Activated CD8-positive, alpha-beta memory T cell treated with anti-CD3 and anti-CD28 coated beads, Interleukin-2, amount 50 U/mL, for 48 hours (primary cell): ENCODE measurements around the gene GGT6.

Experiments used
- DNase-seq: peaks from one replicate; pipeline ENCODE4 v3.0.0-alpha.2; 2020

Gene GGT6

DNA sequence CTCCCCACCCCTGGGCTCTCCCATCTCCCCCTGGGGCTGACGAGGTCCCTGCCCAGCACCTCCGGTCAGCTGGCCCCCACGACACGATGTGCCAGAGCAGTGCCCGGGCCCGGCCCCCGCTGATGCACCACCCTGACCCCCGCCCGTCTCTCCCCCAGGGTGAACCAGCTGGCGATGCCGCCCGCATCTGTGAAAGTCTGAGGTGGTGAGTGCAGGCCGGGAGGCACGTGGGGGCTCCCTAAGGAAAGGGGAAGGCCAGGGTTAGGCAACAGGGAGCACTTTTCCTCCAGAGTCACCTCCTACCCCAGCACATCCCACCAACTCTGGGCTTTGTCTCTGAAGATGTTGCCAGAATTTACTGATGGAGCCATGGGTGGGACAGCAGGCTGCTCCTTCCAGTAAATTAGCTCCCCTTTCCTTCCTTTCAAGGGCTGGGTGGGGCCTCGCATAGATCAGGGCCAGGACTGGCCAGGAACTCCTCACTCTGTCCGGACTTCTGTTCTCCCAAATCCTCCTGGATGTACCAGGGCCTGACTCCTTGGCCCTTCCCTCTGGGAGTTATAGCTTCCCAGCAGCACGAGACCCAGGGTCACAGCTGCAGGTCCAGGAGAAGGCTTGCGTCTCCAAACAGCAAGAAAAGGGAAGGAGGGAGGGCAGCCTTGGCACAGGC is 23.5 kb downstream of the GGT6 start:
- DNase-seq, result no peak

DNA sequence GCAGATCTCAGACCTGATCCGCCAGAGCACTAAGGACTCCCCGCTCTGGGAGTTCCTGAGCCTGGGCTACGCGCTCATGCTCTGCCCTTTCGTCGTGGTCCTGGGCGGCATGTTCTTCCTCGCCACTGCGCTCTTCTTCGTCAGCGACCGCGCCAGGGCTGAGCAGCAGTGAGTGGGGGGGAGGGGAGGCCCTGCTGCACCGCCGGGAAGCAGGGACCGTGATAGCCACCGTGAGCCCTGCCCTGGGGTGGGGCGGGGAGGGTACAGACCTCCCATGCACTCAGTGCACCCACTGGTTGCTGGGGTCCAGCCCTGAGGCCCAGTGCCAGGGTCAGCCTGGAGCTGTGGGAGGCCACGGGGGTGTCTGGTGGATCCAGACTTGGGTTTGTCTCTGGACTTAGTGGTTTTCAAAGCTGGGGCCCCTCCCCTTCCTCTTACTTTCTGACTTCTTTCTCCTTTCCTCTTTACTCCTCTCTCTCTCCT is 24.1 kb downstream of the GGT6 start:
- no peak for DNase-seq

DNA sequence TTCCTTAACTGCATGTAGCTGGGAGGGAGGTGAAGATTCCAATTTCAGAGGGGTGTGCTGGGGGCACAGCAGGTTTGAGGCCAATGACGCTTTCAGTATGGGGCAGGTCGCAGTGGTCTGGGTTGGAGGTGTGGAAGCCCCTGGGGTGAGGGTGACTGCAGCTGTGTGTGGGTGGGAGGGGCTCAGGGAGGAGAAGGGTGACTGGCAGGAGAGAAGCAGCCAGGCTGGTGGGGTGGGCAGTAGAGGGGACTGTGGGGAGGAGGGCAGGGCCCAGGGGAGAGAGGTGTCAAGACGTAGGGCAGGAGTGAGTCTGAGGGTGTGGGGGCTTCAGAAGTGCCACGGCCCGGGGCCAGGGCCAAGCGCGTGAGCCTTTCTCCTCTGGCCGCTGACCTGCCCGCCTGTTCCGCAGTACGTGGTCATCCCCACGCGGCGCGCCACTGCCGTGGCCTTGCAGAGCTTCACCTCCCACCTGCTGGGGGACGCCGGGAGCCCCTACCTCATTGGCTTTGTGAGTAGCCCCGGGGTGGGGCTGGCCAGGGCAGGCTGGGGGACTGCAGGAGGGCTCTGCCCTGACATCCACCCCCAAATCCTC is 24.6 kb downstream of the GGT6 start:
- no peak for DNase-seq

DNA sequence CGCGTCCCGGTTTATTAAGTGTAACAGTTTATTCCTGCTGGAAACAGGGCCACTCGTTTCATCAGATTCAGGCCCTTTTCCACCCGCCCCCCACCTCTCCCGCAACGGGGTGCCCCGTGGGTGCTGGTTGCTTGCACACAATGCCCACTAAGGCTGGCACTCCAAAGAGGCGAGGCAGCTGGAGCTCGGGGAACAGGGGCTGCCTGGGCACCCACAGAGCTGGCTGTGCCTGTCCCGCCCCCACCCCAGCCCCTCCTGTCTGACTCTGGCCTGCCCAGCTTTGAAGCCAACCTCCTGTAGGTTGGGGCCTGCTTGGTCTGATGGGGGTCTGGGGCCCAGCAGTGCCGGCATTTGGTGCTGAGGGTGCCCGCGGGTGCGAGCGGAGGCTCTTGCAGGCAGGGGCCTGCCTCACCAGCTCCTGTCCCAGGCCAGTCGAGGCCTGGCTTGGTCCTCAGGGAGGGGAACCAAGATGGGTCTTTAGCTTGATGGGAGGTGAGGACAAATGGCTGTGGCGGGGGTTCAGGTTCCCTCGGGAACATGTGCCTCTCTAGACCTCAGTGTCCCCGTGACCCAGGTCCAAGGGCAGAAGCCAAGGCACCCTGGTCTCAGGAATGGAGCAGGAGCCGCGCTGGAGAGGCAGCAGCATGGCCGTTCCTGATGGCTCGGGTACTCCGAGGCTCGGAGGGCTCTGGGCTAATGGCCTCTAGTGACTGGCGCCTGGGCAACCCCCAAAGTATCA is 25.3 kb downstream of the GGT6 start:
- DNase-seq, result no peak

DNA sequence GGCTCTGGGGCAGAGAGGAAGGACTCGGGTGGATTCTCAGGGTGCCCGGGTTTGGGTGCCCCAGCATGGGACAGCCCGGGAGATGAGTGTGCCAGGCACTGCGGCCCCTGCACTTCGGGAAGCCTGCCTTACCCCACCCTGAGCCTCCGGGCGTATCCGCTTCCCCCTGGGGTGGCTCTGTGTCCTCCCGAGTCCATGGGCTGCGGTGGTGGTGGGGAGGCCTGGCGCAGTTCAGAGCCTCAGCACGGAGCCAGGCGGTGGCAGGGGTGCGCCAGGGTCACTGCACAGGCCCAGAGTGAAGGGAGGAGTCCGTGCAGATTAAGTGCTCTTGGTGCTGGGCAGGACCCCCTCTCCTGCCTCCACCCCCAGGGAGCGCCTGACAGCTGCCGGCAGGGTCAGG is 25.9 kb downstream of the GGT6 start:
- DNase-seq, result no peak

DNA sequence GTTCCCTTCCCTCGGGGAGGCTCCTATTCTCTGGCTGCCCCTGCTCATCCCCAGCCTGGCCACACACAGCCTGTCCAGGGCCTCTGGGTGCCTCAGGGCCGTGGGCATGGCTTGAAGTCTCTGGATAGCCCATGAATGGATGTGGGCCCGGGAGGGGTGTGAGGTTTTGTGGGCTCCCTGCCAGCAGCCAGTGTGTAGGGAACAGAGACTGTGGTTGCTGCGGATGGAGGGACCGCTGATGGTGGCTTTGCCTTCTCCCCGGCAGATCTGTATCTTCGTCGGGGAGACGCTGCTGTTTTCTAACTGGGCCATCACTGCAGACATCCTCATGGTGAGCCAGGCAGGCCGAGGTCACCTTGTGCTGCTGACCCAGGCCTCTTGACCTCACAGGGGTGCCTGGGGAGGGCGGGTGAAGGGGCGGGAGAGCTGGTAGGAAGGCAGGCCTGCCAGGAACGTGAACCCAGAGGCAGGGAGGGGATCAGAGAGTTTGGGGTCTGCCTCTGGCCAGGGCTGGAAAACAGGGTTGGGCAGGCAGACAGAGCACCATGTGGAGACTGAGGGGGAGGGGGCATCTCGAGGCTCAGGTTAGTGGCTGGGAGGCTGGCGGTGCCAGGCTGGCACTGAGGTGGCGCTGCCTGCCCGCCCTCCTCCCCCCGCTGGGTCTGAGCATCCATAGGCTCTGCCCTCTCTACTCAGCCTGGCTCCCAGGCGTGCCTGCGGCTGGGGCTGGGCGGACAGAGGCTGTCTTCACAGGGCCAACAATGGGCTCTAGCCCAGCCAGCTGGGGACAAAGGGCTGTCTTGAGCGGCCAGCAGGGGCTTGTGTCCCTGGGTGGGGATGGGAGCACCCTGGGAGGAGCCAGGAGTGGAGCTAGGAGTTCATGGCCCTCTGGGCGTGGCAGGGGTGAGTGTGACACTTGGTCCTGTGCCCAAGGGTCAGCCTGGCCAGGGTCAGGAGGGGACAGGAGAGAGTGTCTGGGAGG is 26.6 kb downstream of the GGT6 start:
- no peak for DNase-seq

DNA sequence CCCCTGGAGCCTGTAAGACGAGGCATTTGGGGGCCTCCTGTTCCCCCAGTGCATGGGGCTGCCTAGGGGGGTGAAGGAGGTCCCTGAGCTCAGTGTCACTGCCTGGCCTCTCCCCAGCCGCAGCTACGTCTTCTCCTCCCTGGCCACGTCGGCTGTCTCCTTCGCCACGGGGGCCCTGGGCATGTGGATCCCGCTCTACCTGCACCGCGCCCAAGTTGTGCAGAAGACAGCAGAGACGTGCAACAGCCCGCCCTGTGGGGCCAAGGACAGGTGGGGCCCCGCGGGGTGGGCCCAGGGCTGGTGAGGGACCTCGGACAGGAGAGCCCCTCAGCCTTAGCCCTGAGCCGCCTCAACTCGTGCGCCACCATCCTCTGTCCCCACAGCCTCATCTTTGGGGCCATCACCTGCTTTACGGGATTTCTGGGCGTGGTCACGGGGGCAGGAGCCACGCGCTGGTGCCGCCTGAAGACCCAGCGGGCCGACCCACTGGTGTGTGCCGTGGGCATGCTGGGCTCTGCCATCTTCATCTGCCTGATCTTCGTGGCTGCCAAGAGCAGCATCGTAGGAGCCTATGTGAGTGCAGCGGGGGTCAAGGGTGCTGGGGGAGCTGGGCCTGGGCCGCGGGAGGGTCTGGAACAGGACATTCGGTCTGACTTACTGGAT is 27.4 kb downstream of the GGT6 start:
- no peak for DNase-seq

DNA sequence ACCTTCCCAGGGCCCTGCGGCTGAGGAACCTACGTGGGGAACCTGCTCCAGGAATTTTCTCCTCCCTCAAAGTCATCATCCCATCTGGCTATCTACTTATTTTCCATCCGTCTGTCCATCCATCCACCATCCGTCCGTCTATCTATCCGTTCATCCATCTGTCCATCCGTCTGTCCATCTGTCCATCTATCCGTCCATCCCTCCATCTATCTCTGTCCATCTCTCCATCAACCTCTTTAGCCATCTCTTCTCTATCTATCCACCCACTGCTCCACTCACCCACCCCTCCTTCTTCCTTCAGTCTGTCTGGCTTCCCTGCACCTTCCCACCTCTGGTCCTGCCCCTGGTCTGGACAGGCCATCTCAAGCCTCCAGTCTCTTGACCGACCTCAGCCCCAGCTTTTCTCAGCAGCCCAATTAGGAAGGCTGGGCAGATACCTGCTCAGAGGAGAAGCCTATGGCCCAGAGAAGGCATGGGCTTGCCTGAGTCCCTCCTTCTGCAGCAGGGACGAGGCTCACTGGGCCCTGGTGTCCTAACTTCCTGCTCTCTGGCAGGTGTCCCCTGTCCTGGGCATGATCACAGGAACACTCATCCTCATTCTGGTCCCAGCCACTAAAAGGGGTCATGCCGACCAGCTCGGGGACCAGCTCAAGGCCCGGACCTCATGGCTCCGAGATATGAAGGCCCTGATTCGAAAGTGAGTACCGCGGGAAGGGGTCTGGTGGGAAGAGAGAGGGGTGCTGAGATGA is 28.2 kb downstream of the GGT6 start:
- DNase-seq, result no peak

DNA sequence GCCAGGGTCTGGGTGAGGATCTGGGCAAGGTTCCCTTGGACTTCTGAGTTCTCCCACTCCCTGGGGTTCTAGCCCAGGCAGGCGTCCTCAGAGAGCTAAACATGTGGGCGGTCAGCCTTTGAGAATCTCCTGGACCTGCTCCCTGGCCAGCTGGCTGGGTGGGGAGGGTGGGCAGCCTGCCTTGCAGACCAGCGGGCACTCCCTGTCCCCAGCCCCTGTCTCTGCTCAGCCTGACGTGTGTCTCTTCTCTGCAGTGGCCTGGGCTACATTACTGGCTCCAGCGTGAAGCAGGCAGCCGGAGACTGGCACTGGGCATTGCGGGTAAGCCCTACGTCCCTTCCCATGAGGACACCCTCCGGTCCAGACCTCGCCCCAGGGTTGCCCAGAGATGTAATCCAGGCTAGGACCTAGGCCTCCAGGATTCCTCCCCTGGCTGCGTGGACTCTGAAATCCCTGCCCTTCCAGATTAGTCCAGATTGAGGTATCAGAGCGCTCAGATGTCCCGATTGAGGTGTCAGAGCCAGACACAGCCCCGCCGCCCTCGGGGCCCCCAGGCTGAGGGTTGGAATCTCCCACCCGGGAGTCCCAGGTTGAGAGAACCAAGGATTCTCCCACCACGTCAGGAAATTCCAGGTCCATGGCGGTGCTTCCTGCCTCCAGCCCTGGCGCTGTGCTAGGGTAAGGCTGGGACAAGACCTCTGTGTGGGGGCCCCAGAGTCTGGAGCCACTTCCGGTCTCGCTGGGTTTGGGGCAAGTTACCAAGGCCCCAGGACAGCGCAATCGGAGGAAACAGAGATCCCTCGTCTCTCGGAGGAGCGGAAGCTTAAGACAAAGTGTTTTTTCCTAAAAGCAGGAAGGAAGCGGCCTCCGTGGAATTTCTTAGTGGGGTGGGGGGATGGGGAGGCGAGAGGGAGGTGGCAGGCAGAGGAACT is 29.3 kb downstream of the GGT6 start:
- no peak for DNase-seq

DNA sequence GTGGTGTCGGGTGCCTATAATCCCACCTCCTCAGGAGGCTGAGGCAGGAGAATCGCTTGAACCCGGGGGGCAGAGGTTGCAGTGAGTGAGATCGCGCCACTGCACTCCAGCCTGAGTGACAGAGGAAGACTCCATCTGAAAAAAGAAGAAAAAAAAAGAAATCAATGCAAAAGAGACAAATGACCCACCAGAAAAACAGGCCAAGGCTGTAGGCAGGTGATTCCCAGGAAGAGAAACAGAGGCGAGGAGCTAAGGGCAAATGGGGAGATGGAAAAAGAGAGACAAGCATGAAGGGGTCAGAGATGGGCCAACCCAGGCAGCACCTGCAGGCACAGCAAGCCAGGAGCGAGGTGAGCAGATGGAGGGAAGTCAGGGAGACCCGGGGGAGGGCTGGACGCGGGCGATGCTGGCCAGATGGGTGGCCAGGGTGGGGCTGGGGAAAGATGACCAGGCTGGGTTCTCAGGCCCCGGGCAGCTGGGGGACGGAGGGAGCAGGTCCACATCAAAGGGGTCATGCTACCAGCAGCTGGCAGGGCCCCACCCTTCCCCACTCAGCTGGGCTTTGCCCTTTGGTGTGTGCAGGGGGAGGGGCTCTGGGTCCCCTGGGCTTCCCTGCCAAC is 30.7 kb downstream of the GGT6 start:
- no peak for DNase-seq

DNA sequence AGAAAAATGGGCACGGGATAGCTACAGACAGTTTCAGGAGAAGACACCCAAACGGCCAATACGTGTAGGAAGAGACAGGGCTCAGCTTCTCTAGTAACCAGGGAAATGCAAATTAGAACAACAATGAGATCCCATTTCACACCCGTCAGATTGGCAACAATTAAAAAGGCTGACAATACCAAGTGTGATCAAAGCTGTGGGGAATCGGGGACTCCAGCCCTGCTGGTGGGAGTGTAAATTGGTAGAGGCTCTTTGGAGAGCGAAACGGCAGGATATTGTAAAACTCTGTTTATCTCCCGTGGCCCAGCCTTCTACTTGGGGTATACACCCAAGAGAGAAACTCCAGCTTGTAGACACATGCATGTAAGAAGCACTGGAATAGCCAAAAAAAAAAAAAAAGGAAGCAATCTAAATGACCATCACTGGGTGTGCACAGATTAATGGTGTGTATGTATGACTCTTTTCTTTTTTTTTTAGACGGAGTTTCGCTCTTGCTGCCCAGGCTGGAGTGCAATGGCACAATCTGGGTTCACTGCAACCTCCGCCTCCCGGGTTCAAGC is 32.7 kb downstream of the GGT6 start:
- no peak for DNase-seq

DNA sequence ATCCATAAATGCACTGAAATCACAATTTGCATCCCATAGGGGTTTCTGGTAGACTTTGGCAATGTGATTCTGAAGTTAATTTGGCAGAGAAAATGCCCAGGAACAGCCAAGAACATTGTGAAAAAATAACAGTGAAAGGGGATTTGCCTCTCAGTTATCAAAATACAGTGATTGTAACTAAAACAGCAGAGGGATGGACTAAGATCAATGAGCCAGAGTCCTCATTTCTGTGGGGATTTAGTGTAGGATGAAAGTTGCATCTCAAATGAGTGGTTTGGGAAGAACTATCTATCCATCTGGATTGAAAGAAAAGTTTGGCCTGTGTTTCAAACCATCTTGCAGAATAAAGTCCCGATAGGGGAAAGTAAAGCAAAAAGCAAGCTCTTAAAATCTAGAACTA is 33.2 kb downstream of the GGT6 start:
- no peak for DNase-seq

DNA sequence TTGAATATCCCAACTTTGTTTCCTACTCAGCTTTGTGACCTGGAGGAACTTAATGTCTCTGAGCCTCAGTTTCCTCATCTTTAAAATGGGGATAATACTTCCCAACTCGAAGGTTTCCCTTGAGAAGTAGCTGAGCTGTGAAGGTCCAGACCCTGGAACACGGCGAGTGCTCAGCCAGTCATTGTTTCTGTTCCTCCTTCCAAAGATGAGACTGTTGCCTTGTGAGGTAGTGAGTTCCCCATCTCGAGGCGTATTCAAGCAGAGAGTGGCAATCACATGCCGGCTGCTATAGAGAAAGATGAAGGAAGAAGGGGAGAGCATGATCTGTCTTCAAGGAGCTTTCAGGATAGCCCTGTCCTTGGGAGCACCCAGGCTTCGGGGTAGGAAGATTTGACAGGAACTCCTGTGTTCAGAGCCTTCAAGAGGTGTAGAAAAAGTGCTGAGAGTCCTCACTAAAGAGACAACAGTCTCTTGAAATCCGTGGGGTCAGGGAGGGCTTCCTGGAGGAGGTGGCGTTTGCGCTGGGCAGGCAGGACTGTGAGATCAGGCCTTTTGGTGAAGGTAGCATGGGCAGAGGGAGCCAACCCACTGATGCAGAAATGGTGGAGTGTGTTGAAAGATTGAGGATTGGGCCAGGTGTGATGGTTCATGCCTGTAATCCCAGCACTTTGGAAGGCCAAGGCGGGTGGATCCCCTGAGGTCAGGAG is 34.5 kb downstream of the GGT6 start:
- DNase-seq, result no peak

DNA sequence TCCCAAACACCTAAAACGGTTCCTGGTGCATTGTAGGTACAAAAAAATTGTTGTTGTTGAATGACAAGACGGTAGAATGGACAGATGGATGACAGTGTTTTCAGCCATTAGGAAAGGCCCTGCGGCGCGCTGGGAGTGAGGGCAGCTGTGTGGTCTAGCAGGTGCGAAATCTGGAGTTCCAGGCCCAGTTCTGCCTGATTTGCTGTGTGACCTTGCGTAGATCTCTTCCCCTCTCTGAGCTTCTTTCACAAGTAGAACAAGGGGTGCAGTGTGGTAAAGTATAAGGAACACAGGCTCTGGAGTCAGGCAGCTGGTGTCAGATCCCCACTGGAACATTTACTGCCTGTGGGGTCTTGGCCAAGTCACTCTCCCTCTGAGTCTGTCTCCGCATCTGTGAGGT is 36.4 kb downstream of the GGT6 start:
- no peak for DNase-seq

DNA sequence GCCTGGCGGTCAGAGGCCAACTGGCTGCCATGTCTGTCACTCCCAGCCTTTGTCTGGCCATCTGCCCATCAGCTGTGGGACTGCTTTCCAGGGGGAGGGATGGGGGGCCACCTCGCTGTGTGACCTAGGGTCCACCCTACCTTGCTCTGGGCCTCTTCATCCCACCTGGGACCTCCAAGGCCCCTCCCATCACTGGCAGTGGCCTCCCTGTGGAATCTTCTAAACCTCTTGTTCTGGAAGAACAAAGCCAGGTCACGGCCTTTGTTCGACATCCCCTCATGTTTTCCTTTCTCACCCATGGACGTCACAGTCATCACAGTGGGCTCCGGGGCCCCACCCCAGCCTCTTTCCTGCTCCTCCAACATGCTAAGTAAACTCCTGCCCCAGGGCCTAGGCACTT is 37.7 kb downstream of the GGT6 start:
- no peak for DNase-seq

DNA sequence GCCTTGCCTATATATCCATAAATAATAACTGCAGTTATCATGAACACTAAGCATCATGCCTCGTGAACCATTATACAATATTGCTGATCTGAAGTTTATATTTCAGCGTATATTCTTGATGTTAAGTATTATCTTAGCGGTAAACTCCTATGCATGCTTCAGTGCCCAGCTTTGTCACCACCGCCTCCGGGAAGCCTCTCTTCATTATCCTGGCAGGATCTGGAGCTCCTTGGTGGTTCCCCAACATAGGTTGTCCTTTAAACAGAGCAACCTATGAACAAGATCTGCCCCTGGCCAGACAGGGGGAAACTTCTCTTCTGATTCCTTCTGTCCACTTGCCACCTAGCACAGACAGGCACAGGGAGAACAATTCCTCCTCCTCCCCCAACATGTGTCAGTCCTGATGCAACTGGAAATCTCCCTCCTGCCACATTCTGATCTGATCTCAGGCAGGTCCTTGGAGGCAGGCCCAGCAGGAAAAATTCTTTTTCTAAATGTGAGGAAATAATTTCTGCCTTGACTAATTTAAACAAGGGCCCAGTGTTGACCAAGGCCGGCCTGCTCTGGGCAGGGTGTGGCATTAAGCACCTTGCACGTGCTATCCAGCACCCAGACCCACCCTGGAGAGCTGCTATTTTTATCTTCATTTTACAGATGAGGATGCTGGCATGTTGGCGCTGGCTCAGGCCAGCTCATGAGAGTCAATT is 39.3 kb downstream of the GGT6 start:
- DNase-seq, result no peak

DNA sequence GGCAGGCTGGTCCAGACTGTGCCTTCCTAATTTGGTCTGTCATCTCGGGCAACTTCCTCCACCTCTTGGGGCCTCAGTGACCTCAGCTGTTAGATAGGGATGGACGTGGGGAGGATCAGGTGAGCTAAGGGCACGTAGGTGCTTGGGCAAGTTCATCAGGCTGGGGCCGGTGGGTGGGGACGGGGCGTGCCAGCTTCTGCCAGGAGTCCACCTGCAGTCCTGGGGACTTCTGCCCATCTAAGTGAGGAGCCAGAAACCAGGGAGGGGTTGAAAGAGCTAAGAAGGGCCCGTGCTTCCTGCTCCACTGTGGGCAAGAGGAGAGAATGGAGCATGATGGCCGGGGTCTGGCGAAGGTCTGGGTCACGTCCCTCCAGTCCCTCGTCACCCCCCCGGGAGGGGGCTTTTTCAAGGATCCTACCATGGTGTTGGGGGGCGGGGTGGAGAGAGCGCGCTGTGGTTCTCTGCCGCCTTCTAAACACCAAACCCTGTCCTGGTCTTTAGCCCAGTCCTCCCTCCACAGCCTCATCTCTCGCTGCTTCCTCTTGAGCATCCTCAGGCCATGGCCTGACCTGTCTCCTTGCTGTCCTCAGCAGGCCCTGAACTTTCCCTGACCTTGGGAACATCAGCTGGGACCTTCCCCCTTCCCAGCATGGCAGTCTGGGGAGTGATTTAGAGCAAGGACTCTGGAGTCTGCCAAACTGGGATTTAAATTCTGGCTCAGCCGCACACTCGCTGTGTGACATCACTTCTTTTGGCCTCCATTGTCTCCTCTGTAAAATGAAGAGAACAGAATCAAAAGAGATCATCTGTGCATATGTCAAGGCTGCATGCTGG is 40.1 kb downstream of the GGT6 start:
- no peak for DNase-seq
